ENCODE results near the gene LSM11.

Gene LSM11

DNA sequence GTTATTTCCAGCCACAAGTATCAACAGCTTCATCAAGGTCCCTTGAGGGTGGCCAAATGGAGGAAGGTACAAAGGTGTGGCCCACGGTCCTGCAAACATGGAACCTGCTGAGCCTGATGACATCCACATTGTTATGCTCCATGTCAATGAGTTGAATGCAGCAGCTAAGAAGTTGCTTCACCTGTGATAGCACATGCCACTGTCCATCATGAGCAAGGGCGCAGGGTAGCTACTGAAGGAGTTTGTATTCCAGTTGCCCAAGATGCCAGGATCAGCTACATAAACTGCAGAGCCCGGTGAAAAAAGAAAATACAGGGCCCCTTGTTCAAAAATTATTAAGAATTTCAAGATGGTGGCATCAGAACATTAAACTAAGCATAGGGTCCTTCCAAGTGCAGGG is 24.2 kb downstream of the LSM11 start:
- DNase-seq (ENCODE audit: low read depth in 2 of 2), result no peak

DNA sequence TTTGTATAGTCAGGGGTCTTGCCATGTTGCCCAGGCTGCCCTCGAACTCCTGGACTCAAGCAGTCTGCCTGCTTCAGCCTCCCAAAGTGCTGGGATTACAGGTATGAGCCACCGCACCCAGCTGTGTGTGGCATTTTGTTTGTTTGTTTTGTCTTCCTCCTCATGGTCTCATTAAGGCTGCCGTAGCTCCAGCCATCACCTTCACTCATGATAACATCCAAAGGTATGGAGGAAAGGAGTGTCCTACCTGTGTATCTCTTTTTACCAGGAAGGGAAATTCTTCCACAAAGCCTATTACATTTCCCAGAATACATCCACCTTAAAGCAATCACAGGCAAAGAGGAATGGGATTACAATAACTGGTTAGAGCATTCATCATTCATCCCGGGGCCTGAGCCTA is 27.2 kb downstream of the LSM11 start:
- DNase-seq (ENCODE audit: low read depth in 2 of 2), result no peak

DNA sequence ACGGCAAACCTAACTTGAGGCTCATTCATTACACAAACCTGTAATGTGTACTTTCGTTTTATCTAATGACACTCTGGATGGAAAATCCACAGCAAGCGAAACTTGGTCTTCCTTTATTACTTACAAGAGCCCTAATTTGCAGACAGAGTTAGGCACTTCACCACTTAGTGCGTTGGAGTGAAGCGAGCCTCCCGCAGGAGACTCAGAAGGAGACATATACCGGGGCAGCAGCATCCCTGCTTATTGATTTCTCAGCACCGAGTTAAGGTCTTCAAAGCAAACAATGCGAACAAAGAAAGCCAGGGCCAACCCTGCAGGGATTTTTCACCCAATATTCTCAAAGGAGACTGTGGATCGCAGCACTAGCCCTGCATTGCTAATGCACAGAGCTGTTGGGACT is 28.6 kb downstream of the LSM11 start:
- no peak for DNase-seq (ENCODE audit: low read depth in 2 of 2)

DNA sequence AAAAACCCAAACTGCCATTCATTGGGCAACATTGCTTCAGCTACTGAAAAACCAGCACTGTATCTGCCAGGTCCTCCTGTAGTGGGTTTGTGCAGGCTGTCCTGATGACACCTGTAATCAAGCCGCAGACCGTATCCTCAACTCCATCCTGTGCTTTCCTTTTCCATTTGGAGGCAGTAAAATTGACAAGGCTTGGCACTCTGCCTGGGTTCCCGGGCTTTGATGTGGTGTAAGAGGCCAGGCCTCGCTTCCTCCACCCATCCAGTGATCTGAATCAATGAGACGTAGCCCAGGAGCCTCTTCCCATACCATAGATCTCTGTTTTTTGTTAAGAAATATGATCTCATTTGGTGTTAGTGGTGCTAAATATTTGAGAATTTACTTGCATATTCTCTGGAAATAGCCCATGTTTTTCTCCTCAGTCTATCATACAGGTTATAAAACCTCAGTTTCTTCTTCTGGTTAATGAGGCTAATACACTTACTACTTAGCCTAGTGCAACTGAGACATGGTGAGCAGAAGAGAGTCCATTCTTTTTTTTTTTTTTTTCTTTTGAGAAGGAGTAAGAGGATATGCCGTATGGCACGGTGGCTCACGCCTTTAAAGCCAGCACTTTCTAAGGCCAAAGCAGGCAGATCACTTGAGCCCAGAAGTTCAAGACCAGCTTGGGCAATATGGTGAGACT is 34.8 kb downstream of the LSM11 start:
- DNase-seq (ENCODE audit: low read depth in 2 of 2), result peak; percentile 33 to 48

DNA sequence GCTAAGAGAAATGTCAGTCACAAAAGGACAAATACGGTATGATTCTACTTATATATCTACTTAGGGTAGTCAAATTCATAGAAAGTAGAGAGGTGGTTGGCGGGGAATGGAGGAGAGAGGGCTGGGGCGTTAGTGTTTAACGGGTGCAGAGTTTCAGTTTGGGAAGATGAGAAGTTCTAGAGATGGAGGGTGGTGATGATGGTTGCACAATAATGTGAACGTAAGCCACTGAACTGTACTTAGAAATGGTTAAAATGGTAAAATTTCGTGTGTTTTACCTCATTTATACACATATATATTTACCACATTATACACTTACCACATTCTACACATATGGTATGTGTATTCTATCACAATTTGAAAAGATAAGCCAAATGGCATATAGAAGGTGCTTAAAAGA is 35.7 kb downstream of the LSM11 start:
- no peak for DNase-seq (ENCODE audit: low read depth in 2 of 2)

DNA sequence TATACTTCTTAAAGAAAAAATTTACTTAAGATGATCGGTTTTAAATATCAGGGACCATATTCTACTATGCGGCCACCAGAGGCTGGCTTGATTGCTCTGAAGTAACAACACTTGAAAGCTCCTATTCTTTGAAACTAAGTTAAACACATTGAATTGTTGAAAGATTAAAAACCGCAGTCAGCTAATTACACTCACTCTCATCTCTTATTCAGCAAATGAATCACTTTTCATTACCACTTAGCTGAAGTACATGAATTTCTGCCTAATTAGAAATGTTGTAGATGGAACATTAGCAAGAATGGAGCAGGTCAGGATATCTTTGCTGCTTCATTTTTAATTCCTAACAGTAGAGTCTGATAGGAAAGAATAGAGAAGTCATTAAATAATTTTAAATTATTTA is 42.3 kb downstream of the LSM11 start:
- DNase-seq (ENCODE audit: low read depth in 2 of 2), result no peak

DNA sequence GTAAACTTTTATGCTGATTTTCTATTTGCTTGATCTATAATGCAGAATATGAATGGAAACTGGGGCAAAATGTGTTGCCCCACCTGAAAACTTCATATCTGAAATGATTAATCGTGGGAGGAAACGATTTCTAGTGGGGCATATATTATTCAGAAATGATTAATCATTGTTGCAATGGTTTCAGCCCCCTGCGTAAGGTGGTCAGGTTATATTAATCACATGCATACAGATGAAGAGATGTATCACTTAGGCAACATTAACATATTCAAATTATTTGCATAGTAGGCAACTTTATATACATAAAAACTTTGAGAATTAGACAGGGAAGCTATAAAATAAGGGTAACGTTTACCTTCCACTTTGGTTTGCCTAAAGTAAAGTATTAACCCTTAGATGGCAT is 49.8 kb downstream of the LSM11 start:
- no peak for DNase-seq (ENCODE audit: low read depth in 2 of 2)

DNA sequence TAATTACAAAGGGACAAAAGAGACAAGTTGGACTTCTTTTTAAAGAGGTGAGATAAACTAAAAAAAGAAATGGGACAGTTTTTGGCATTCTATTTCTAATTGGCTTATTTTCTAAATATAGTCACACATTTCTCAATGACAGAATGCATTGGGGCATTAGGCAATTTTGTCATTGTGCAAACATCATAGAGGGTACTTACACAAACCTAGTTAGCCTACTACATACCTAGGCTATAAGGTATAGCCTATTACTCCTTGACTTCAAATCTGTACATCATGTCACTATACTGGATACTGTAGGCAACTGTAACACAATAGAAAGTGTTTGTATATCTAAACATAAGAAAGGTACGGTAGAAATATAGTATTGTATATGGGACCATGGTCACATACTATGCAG is 56.1 kb downstream of the LSM11 start:
- no peak for DNase-seq (ENCODE audit: low read depth in 2 of 2)

DNA sequence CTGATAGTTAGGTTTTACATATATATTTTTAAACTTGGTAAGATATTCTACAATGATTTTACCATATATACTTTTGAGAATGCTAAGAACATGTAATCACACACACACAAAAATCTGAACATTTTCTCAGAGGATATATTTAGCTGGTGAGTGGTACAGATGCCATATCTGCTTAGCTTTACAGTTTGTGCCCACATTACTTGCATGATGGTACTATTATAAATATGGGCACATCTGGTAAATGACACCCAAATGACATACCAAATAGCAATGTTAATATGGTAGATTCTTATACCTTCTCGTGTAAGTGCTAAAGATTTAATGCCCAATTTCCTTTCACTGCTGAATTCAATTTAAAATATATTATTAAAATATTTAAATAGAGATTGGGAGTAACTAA is 56.6 kb downstream of the LSM11 start:
- DNase-seq (ENCODE audit: low read depth in 2 of 2), result no peak

DNA sequence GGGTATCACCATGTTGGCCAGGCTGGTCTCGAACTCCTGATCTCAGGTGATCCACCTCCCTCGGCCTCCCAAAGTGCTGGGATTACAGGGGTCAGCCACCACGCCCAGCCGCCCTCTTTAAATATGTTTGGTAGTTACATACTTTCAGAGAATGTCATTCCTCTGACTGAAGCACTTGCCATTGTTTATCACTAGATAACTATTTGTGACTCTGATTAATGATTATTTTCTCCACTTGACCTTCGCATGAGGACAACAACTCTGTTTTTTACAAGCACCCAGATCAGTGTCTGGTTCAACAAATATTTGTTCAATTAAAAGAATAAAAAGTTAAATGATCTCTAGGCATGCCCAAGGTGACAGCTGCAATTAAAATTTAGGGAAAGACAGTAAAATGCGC is 59.2 kb downstream of the LSM11 start:
- no peak for DNase-seq (ENCODE audit: low read depth in 2 of 2)

DNA sequence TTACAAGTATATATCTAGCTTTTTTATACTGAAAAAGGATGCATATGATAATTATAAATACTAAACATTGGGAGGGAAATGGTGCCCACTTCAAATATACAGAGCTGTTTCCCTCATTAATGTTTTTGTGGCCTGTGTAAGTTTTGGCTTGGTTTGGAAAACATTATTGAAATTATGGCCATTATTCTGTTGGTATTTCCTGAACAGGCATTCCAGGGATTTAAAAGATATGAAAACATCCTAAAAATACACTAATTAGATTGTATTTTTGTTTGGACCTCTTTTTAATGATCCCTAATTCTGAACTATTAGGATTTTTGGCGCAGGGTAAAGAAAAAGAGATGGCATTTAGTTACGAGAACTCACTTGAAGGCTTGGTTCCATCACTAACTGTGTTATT is 64.5 kb downstream of the LSM11 start:
- no peak for DNase-seq (ENCODE audit: low read depth in 2 of 2)
